HFFc6 (cell line): ENCODE data around the gene PPP1R9B. TPM values are rescaled to one million over a fixed set of nuclear protein-coding genes. Genes with fewer than 3 reads are reported as not detected.

ENCODE experiments used
- DNase-seq: peaks from one replicate; pipeline ENCODE4 v3.0.0-alpha.2; 2018
- H3K27ac Mint-ChIP-seq: 2 replicates; pipeline ENCODE4 v1.8.0; 2020; ENCODE audit warnings: mild to moderate bottlenecking, mixed read lengths
- H3K27me3 Mint-ChIP-seq: 2 replicates; pipeline ENCODE4 v1.8.0; 2021; ENCODE audit warnings: mild to moderate bottlenecking, moderate library complexity, mixed read lengths; ENCODE audit not compliant: insufficient read depth
- H3K36me3 Mint-ChIP-seq: 2 replicates; pipeline ENCODE4 v1.8.0; 2021; ENCODE audit warnings: low read depth, mixed read lengths
- H3K4me1 Mint-ChIP-seq: 2 replicates; pipeline ENCODE4 v1.8.0; 2020; ENCODE audit warnings: low read depth, mixed read lengths
- H3K4me3 Mint-ChIP-seq: 2 replicates; pipeline ENCODE4 v1.8.0; 2020; ENCODE audit warnings: mild to moderate bottlenecking, moderate library complexity, mixed read lengths
- H3K9me3 Mint-ChIP-seq: 2 replicates; pipeline ENCODE4 v1.8.0; 2020; ENCODE audit warnings: mild to moderate bottlenecking, mixed read lengths
- total RNA-seq, 6 experiments: library from RNA; stranded (reverse); fragmentation: NEBNext Ultra II Directional; extraction: Animal tissue kit (Norgen Biotek cat#: 25700); gene quantifications; 2 replicates in 1 of 6; 3 replicates in 5 of 6; pipeline ENCODE4 v1.2.3, GENCODE V29; 2021
- TF ChIP-seq, protein P1 (sequence below): fragments of 200-600 bp; sonication (generic); IDR thresholded peaks from 2 replicates; pipeline ENCODE4 v1.5.0; 2021; ENCODE audit warnings: antibody characterized with exemption, mild to moderate bottlenecking

The PPP1R9B gene
- total RNA-seq, 6 experiments from 2014 or later, result 66.4 to 78.5 (median 68.7) TPM

DNA sequence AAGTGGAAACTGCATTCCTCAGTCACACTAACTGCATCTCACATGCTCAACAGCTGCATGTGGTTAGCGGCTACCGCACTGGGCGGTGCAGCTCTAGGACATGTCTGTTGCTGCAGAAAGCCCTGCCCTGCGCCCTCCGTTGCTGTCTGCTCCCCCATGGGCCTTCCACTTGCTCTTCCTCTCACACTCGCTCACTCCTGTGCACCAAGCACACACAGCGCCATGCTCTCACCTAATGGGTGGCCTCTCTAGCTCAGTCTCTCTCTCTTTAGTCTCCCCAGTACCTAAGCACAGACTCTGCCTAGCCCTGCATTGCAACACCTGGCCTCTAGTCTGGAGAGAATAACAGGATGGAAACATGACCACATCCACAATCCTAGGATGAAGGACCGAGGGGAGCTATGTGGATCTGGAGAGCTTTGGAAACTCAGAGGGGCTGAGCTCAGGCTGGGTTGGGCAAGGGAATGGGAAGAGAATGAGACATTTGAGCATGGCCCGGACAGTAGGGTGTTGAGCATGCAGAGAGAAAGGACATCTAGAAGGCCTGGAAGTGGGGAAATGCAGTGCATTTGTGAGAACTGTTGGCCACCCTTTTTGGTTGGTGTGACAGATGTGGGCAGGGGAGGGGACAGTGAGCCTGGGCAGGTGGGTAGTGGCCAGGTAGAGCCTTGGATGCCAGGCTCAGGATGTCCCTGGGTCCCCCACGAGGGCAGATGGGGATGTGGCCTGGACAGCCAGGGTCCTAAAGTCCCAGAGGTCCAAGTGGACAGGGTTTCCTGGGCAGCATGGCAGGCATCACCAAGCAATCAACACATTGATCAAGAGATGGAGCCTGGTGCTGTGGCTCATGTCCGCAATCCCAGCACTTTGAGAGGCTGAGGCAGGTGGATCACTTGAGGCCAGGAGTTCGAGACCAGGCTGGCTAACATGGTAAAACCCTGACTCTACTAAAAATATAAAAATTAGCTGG is 31.4 kb upstream of the PPP1R9B start:
- H3K27me3 Mint-ChIP-seq, result peaks cover 81% of the 10 kb centered on the region
- peak overlapping the region; percentile 54; the same call in 1 of the 2 replicates for H3K4me3 Mint-ChIP-seq

DNA sequence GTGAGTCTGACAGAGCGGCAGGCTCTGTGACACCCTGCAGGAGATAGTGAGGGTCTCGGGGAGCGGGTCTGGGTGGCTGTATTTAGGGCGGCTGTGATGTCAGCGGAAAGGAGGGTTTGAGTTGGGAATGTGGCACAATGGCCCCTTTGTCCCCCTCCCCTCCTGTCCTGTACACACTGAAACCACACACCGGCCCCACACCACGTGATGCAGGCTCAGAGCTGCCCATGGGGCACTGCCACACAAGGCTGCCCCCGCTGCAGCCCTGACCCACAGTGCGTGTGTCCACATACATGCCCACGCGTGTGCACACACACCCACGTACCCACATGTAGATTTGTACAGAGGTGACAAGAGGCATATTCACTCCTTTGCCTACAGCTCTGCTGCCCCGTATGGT is 30.7 kb upstream of the PPP1R9B start:
- peaks cover 11% of the 10 kb centered on the region for H3K9me3 Mint-ChIP-seq
- TF ChIP-seq, protein P1, sequence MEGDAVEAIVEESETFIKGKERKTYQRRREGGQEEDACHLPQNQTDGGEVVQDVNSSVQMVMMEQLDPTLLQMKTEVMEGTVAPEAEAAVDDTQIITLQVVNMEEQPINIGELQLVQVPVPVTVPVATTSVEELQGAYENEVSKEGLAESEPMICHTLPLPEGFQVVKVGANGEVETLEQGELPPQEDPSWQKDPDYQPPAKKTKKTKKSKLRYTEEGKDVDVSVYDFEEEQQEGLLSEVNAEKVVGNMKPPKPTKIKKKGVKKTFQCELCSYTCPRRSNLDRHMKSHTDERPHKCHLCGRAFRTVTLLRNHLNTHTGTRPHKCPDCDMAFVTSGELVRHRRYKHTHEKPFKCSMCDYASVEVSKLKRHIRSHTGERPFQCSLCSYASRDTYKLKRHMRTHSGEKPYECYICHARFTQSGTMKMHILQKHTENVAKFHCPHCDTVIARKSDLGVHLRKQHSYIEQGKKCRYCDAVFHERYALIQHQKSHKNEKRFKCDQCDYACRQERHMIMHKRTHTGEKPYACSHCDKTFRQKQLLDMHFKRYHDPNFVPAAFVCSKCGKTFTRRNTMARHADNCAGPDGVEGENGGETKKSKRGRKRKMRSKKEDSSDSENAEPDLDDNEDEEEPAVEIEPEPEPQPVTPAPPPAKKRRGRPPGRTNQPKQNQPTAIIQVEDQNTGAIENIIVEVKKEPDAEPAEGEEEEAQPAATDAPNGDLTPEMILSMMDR, result no peak
- H3K36me3 Mint-ChIP-seq, result peaks cover 56% of the 10 kb centered on the region
- DNase-seq, result no peak
- peaks cover 80% of the 10 kb centered on the region for H3K27me3 Mint-ChIP-seq
- peak overlapping the region; percentile 100 for H3K27ac Mint-ChIP-seq
- peaks cover 98% of the 10 kb centered on the region for H3K4me1 Mint-ChIP-seq
- peak overlapping the region; percentile 6; the same call in 1 of the 2 replicates for H3K4me3 Mint-ChIP-seq

More for the DNA sequence above, 31.4 kb upstream of the PPP1R9B start:
- TF ChIP-seq, protein P1, result peak; percentile 22; the same call in 1 of the 2 replicates
- Mint-ChIP-seq H3K9me3 (peaks cover 8% of the 10 kb centered on the region; the same call in 1 of the 2 replicates), H3K4me1 (peaks cover 100% of the 10 kb centered on the region), H3K27ac (peak overlapping the region; percentile 100), H3K36me3 (peaks cover 62% of the 10 kb centered on the region)
- DNase-seq, result no peak

DNA sequence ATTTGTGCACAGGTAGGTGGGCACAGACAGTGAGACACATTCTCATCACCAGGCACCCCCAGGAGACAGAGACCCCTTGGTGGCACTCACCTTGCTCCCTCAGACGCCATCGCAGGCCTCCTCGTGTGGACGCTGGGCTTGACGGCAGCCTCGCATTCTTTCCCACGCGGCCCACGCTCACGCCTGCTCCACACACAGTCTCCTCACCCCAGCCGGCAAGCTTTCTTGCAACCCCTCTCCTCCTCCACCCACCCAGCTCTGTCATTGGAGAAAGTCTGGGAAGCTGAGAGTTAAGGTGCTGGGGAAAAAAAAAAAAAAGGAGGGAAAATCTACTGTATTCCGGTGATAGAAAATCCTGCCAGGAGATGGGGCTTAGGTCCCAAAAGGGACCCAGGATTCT is 30.1 kb upstream of the PPP1R9B start:
- DNase-seq, result no peak
- Mint-ChIP-seq H3K27me3 (peaks cover 80% of the 10 kb centered on the region), H3K4me3 (peak overlapping the region; percentile 50; the same call in 1 of the 2 replicates), H3K9me3 (peaks cover 13% of the 10 kb centered on the region), H3K4me1 (peaks cover 98% of the 10 kb centered on the region), H3K36me3 (peaks cover 56% of the 10 kb centered on the region), H3K27ac (peak overlapping the region; percentile 100)
- TF ChIP-seq, protein P1, result no peak

DNA sequence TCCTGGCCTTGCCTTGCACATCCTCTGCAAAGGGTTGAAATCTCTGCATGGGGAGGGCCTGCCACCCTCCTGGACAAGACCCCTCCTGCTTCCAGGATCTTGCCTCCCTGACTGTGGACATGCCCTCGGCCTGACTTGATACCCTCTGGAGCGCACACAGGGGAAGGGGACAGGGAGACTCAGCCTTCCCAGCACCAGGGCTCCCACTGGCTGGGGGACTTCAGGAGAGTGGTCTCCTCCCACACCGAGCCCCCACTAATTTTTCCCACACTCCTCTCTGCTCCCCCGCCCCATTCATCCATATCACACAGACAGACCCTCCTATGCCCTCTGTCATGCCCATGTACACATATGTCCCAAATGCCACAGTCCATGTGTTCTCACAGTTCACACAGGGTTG is 29.6 kb upstream of the PPP1R9B start:
- H3K4me3 Mint-ChIP-seq, result peak overlapping the region; percentile 58

DNA sequence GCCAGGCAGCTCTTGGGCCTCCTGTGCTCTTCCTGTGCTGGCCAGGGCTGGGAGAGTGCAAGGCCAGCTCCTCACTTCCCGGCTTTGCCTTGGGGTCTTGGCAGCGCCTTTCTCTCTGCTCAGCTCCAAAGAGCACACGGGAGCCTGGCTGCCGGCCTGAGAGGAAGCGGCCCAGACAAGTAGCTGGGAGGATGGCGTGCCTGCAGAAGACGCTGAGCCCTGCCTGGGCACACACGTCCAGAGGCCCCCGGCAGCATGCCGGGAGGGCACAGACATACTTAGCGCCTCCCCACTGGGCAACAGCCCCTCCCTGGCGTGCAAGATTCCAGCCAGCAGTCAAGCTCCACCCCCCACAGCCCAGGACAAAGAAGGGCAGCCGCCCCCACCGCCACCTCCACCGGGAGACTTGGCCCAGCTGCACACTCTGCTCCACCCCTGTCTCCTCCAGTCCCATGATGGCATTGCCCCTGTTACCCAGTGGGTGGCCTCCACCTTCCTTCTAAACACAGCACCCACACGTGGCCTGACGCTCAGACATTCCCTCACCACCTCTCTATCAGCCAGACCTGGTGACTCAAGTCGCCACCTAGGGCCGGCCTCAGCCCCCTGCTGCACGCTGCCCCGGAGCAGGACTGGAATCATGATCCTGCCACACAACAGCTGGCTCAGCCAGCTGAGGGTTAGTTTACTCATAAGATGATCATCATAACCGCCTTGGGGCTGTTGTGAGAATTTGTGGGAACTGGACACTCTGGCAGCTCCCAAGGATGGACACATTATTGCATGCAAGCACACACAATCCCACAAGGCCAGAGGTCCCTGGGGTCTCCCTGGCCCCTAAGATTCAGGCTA is 27.7 kb upstream of the PPP1R9B start:
- H3K4me1 Mint-ChIP-seq, result peaks cover 90% of the 10 kb centered on the region

More for the DNA sequence above, 29.6 kb upstream of the PPP1R9B start:
- peaks cover 80% of the 10 kb centered on the region for H3K27me3 Mint-ChIP-seq
- peak overlapping the region; percentile 100 for H3K27ac Mint-ChIP-seq
- peaks cover 15% of the 10 kb centered on the region for H3K9me3 Mint-ChIP-seq
- TF ChIP-seq, protein P1, result no peak
- H3K36me3 Mint-ChIP-seq, result peaks cover 53% of the 10 kb centered on the region
- no peak for DNase-seq
- peaks cover 95% of the 10 kb centered on the region for H3K4me1 Mint-ChIP-seq

More for the DNA sequence above, 27.7 kb upstream of the PPP1R9B start:
- H3K4me3 Mint-ChIP-seq, result peak overlapping the region; percentile 73
- peak overlapping the region; percentile 100 for H3K27ac Mint-ChIP-seq
- TF ChIP-seq, protein P1, result peak; percentile 82
- peaks cover 73% of the 10 kb centered on the region for H3K27me3 Mint-ChIP-seq
- DNase-seq, result peak; percentile 97
- H3K9me3 Mint-ChIP-seq, result peaks cover 18% of the 10 kb centered on the region
- H3K36me3 Mint-ChIP-seq, result peaks cover 45% of the 10 kb centered on the region
